Measurements from ENCODE around the gene MAPKBP1. TPM values are rescaled to one million over a fixed set of nuclear protein-coding genes. Genes with fewer than 3 reads are reported as not detected.

The MAPKBP1 gene
- total RNA-seq, 1 experiment from 2014 or later: 14.5 TPM

DNA sequence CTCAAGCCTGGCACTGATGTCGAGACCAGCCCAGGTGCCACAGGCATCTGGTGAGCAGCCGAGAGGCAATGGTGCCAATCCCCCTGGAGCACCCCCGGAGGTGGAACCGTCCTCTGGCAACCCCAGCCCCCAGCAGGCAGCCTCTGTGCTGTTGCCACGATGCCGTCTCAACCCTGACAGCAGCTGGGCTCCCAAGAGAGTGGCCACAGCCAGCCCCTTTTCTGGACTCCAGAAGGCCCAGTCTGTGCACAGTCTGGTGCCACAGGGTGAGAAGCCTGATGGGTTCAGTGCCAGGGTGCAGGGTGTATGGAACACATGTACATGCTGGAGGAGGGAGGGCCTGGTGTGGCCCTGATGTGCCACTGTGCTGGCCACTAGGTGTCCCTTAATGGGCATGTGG is 48.7 kb downstream of the MAPKBP1 start:
- no peak overlapping the region for H3K4me3 Mint-ChIP-seq
- H3K36me3 Mint-ChIP-seq: no peaks in the 10 kb centered on the region
- no peak for DNase-seq (ENCODE audit: low spot score)
- H3K27me3 Mint-ChIP-seq (ENCODE audit: low read depth): no peaks in the 10 kb centered on the region
- H3K9me3 Mint-ChIP-seq: no peaks in the 10 kb centered on the region
- TF ChIP-seq, protein P1, sequence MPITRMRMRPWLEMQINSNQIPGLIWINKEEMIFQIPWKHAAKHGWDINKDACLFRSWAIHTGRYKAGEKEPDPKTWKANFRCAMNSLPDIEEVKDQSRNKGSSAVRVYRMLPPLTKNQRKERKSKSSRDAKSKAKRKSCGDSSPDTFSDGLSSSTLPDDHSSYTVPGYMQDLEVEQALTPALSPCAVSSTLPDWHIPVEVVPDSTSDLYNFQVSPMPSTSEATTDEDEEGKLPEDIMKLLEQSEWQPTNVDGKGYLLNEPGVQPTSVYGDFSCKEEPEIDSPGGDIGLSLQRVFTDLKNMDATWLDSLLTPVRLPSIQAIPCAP (CRISPR knock-in tag; IDR thresholded peaks at IDR 0.05): no peak
- TF ChIP-seq SOX15 (CRISPR knock-in tag; IDR thresholded peaks at IDR 0.05) (no peak), SP1 (CRISPR knock-in tag; conservative IDR thresholded peaks at IDR 0.05) (no peak)
- TF ChIP-seq, protein P2, sequence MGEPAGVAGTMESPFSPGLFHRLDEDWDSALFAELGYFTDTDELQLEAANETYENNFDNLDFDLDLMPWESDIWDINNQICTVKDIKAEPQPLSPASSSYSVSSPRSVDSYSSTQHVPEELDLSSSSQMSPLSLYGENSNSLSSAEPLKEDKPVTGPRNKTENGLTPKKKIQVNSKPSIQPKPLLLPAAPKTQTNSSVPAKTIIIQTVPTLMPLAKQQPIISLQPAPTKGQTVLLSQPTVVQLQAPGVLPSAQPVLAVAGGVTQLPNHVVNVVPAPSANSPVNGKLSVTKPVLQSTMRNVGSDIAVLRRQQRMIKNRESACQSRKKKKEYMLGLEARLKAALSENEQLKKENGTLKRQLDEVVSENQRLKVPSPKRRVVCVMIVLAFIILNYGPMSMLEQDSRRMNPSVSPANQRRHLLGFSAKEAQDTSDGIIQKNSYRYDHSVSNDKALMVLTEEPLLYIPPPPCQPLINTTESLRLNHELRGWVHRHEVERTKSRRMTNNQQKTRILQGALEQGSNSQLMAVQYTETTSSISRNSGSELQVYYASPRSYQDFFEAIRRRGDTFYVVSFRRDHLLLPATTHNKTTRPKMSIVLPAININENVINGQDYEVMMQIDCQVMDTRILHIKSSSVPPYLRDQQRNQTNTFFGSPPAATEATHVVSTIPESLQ (CRISPR knock-in tag; IDR thresholded peaks at IDR 0.05): no peak
- TF ChIP-seq, protein P3, sequence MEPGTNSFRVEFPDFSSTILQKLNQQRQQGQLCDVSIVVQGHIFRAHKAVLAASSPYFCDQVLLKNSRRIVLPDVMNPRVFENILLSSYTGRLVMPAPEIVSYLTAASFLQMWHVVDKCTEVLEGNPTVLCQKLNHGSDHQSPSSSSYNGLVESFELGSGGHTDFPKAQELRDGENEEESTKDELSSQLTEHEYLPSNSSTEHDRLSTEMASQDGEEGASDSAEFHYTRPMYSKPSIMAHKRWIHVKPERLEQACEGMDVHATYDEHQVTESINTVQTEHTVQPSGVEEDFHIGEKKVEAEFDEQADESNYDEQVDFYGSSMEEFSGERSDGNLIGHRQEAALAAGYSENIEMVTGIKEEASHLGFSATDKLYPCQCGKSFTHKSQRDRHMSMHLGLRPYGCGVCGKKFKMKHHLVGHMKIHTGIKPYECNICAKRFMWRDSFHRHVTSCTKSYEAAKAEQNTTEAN (CRISPR knock-in tag; IDR thresholded peaks at IDR 0.05): no peak
- H3K27ac Mint-ChIP-seq: no peak overlapping the region
- H3K4me1 Mint-ChIP-seq: no peaks in the 10 kb centered on the region
- ChIA-PET POLR2A (no interaction called here), CTCF (interaction anchor here (0.9 to 3.7 kb wide), 2 partner anchors 13 to 49 kb away, joined by 3 to 30 read pairs; partner anchors contain the start of gene MAPKBP1)
- no peak for ATAC-seq

DNA sequence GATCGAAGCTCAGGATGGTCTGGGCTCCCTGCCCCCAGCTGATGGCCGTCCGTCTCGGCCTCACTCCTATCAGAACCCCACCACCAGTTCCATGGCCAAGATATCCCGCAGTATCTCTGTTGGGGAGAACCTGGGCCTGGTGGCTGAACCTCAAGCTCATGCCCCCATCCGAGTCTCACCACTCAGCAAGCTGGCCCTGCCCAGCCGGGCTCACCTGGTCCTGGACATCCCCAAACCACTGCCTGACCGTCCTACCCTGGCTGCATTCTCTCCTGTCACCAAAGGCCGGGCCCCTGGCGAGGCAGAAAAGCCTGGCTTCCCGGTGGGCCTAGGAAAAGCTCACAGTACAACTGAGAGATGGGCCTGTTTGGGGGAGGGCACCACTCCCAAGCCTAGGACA is 49.2 kb downstream of the MAPKBP1 start:
- ChIA-PET POLR2A (interaction anchor here (0.7 kb wide), 1 partner anchor 31 kb away, joined by 3 read pairs; no protein-coding TSS in a partner anchor), CTCF (interaction anchor here (0.6 to 3.7 kb wide), 3 partner anchors 13 to 50 kb away, joined by 3 to 30 read pairs (median 3); partner anchors contain the start of gene MAPKBP1)
- Mint-ChIP-seq H3K27me3 (ENCODE audit: low read depth) (no peaks in the 10 kb centered on the region), H3K27ac (no peak overlapping the region), H3K36me3 (no peaks in the 10 kb centered on the region), H3K4me3 (no peak overlapping the region), H3K4me1 (peaks cover 1% of the 10 kb centered on the region), H3K9me3 (no peaks in the 10 kb centered on the region)
- TF ChIP-seq ZNF121 (CRISPR knock-in tag; IDR thresholded peaks at IDR 0.05) (no peak), ZNF396 (CRISPR knock-in tag; IDR thresholded peaks at IDR 0.05; ENCODE audit: borderline replicate concordance) (no peak), RORB (CRISPR knock-in tag; IDR thresholded peaks at IDR 0.05) (no peak), FOXK1 (CRISPR knock-in tag; IDR thresholded peaks at IDR 0.05) (no peak), ETV6 (CRISPR knock-in tag; IDR thresholded peaks at IDR 0.05) (no peak)
- TF ChIP-seq, protein P3 (CRISPR knock-in tag; IDR thresholded peaks at IDR 0.05): no peak
- TF ChIP-seq, protein P4, sequence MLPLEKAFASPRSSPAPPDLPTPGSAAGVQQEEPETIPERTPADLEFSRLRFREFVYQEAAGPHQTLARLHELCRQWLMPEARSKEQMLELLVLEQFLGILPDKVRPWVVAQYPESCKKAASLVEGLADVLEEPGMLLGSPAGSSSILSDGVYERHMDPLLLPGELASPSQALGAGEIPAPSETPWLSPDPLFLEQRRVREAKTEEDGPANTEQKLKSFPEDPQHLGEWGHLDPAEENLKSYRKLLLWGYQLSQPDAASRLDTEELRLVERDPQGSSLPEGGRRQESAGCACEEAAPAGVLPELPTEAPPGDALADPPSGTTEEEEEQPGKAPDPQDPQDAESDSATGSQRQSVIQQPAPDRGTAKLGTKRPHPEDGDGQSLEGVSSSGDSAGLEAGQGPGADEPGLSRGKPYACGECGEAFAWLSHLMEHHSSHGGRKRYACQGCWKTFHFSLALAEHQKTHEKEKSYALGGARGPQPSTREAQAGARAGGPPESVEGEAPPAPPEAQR (CRISPR knock-in tag; IDR thresholded peaks at IDR 0.05): no peak
- TF ChIP-seq, protein P5, sequence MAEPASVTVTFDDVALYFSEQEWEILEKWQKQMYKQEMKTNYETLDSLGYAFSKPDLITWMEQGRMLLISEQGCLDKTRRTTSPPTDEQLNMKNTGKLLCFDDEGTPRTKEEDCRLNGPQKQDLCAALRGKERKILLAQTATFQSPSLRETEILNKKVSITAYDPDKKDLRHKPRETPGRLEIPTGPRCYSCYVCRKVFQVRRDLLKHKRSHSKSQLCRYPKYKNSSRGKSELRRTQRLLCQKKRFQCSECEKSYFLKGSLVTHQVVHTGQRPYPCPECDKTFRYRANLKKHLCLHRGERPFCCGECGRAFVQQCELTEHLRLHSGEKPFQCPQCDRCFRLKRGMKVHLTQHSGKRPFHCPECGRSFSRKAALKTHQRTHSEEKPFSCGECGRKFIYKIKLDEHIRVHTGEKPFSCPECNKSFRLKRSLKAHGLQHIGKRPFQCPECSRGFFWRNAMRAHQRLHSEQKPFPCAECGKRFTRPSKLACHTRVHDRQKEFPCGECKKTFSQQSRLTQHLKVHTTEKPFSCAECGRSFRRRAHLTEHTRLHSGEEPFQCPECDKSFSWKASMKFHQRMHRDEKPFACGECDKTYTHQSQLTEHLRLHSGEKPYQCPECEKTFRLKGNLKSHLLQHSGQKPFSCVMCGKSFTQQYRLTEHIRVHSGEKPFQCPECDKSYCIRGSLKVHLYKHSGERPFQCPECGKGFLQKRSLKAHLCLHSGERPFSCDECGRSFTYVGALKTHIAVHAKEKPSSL (CRISPR knock-in tag; conservative IDR thresholded peaks at IDR 0.05): no peak
- TF ChIP-seq, protein P6, sequence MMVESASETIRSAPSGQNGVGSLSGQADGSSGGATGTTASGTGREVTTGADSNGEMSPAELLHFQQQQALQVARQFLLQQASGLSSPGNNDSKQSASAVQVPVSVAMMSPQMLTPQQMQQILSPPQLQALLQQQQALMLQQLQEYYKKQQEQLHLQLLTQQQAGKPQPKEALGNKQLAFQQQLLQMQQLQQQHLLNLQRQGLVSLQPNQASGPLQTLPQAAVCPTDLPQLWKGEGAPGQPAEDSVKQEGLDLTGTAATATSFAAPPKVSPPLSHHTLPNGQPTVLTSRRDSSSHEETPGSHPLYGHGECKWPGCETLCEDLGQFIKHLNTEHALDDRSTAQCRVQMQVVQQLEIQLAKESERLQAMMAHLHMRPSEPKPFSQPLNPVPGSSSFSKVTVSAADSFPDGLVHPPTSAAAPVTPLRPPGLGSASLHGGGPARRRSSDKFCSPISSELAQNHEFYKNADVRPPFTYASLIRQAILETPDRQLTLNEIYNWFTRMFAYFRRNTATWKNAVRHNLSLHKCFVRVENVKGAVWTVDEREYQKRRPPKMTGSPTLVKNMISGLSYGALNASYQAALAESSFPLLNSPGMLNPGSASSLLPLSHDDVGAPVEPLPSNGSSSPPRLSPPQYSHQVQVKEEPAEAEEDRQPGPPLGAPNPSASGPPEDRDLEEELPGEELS (CRISPR knock-in tag; IDR thresholded peaks at IDR 0.05): no peak
- DNase-seq (ENCODE audit: low spot score): no peak
- ATAC-seq: no peak

Data from WTC11 (cell line).